Activated T-cell treated with anti-CD3 and anti-CD28 coated beads, Interleukin-2, amount 50 U/mL, for 24 hours (primary cell): ENCODE results near the gene ATP8A1.

ENCODE experiments used
- DNase-seq: peaks from one replicate; pipeline ENCODE4 v3.0.0-alpha.2; 2020
- H3K27ac Mint-ChIP-seq: 2 replicates; pipeline ENCODE4 v1.8.0; 2020; ENCODE audit warnings: mild to moderate bottlenecking, mixed read lengths
- H3K27me3 Mint-ChIP-seq: 2 replicates; pipeline ENCODE4 v1.8.0; 2020; ENCODE audit warnings: mixed read lengths
- H3K36me3 Mint-ChIP-seq: 2 replicates; pipeline ENCODE4 v1.8.0; 2020; ENCODE audit warnings: low read depth, mixed read lengths
- H3K4me1 Mint-ChIP-seq: 2 replicates; pipeline ENCODE4 v1.8.0; 2020; ENCODE audit warnings: low read depth, mixed read lengths
- H3K4me3 Mint-ChIP-seq: 2 replicates; pipeline ENCODE4 v1.8.0; 2020; ENCODE audit warnings: mild to moderate bottlenecking, moderate library complexity, mixed read lengths
- H3K9me3 Mint-ChIP-seq: 2 replicates; pipeline ENCODE4 v1.8.0; 2020; ENCODE audit warnings: mixed read lengths

The ATP8A1 gene

GRCh38 chr4:42594888-42595287 is 62.0 kb downstream of the ATP8A1 start:
- H3K36me3 Mint-ChIP-seq: peaks cover 45% of the 10 kb centered on the region
- H3K9me3 Mint-ChIP-seq: no peaks in the 10 kb centered on the region
- peaks cover 4% of the 10 kb centered on the region for H3K4me1 Mint-ChIP-seq

GRCh38 chr4:42588909-42589308 is 68.0 kb downstream of the ATP8A1 start:
- H3K4me1 Mint-ChIP-seq: peaks cover 4% of the 10 kb centered on the region
- H3K27ac Mint-ChIP-seq: no peak overlapping the region
- peaks cover 45% of the 10 kb centered on the region for H3K36me3 Mint-ChIP-seq
- H3K4me3 Mint-ChIP-seq: no peak overlapping the region
- no peaks in the 10 kb centered on the region for H3K9me3 Mint-ChIP-seq
- no peaks in the 10 kb centered on the region for H3K27me3 Mint-ChIP-seq
- DNase-seq: no peak

More at GRCh38 chr4:42594888-42595287, 62.0 kb downstream of the ATP8A1 start:
- DNase-seq: no peak
- no peak overlapping the region for H3K27ac Mint-ChIP-seq
- H3K27me3 Mint-ChIP-seq: no peaks in the 10 kb centered on the region
- H3K4me3 Mint-ChIP-seq: no peak overlapping the region

GRCh38 chr4:42586775-42587174 is 70.1 kb downstream of the ATP8A1 start:
- Mint-ChIP-seq H3K4me1 (peaks cover 4% of the 10 kb centered on the region), H3K9me3 (no peaks in the 10 kb centered on the region), H3K4me3 (no peak overlapping the region), H3K27me3 (no peaks in the 10 kb centered on the region), H3K27ac (no peak overlapping the region), H3K36me3 (peaks cover 60% of the 10 kb centered on the region)
- no peak for DNase-seq

- peaks cover 77% of the 10 kb centered on the region for H3K36me3 Mint-ChIP-seq
- H3K27me3 Mint-ChIP-seq: no peaks in the 10 kb centered on the region
- H3K27ac Mint-ChIP-seq: peak overlapping the region; percentile 86
- no peaks in the 10 kb centered on the region for H3K9me3 Mint-ChIP-seq
- H3K4me3 Mint-ChIP-seq: no peak overlapping the region
- H3K4me1 Mint-ChIP-seq: peaks cover 14% of the 10 kb centered on the region
- DNase-seq: no peak
Measured at GRCh38 chr4:42579903-42580302, 77.0 kb downstream of the ATP8A1 start.

GRCh38 chr4:42578187-42578586 is 78.7 kb downstream of the ATP8A1 start:
- Mint-ChIP-seq H3K4me1 (peaks cover 14% of the 10 kb centered on the region), H3K27ac (no peak overlapping the region)

DNA sequence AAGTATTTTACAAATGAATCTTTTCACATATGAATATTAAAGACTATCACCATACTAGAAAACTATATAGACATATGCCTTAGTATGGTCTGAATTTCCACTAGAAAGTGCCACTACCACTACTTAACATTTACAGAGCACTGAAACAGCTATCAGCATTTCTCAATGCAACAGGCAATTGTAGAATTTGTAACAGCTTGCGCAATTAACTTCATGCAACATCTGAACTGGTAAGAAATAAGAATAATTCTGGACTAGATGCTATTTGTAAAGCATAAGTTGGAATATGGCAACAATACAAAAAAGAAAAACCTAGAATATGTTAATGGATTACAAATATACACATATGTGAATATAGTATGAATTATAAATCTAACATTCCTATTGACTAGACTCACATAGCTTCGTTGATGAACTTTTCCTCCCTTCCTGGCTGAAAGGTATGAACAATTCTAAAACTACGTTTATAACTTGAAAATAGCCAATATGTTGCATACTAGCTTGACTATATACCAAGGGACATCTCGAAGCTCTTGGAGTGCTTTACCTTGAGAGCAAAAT is 82.0 kb downstream of the ATP8A1 start:
- Mint-ChIP-seq H3K4me1 (peaks cover 7% of the 10 kb centered on the region), H3K36me3 (peaks cover 63% of the 10 kb centered on the region), H3K27me3 (no peaks in the 10 kb centered on the region), H3K27ac (no peak overlapping the region), H3K9me3 (no peaks in the 10 kb centered on the region), H3K4me3 (no peak overlapping the region)
- DNase-seq: no peak

More at GRCh38 chr4:42578187-42578586, 78.7 kb downstream of the ATP8A1 start:
- Mint-ChIP-seq H3K27me3 (no peaks in the 10 kb centered on the region), H3K9me3 (no peaks in the 10 kb centered on the region), H3K36me3 (peaks cover 75% of the 10 kb centered on the region), H3K4me3 (no peak overlapping the region)
- no peak for DNase-seq

GRCh38 chr4:42573249-42573648 is 83.7 kb downstream of the ATP8A1 start:
- no peaks in the 10 kb centered on the region for H3K27me3 Mint-ChIP-seq
- H3K4me3 Mint-ChIP-seq: no peak overlapping the region
- no peak for DNase-seq
- peaks cover 59% of the 10 kb centered on the region for H3K36me3 Mint-ChIP-seq
- peak overlapping the region; percentile 65 for H3K27ac Mint-ChIP-seq
- no peaks in the 10 kb centered on the region for H3K9me3 Mint-ChIP-seq
- peaks cover 4% of the 10 kb centered on the region for H3K4me1 Mint-ChIP-seq

- peaks cover 49% of the 10 kb centered on the region for H3K36me3 Mint-ChIP-seq
- H3K4me3 Mint-ChIP-seq: no peak overlapping the region
- peaks cover 2% of the 10 kb centered on the region for H3K4me1 Mint-ChIP-seq
- H3K27me3 Mint-ChIP-seq: no peaks in the 10 kb centered on the region
- no peaks in the 10 kb centered on the region for H3K9me3 Mint-ChIP-seq
- DNase-seq: no peak
- H3K27ac Mint-ChIP-seq: peak overlapping the region; percentile 22
Measured at GRCh38 chr4:42570221-42570620, 86.7 kb downstream of the ATP8A1 start.

DNA sequence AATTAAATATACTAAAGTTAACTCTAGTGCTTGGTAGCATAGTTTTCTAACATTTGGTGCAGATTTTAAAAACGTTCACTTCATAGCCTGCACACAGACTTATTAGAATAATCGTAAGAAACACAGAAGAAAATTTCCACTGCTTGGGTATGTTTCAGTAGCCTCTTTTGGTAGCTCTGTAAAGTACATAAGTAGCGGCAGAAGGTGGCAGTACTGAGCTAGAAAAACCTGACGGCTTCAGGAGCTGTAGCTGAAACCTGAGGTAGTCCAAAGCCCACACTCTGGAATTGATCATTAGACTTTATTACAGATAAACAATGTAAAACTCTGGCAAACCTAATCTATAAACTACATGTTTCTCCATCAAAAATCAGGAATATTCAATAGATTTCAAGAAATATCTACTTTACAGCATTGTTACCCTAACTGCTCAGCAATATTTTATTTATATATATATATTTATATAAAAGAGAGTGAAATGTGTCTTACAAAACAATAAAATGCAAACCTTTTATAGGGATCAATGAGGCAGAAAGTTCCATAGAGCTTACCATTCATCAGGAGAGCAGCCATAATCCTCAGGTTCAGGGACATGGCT is 88.2 kb downstream of the ATP8A1 start:
- Mint-ChIP-seq H3K9me3 (no peaks in the 10 kb centered on the region), H3K27ac (no peak overlapping the region), H3K4me3 (no peak overlapping the region), H3K4me1 (peaks cover 2% of the 10 kb centered on the region), H3K36me3 (peaks cover 46% of the 10 kb centered on the region), H3K27me3 (no peaks in the 10 kb centered on the region)
- DNase-seq: peak; percentile 41

DNA sequence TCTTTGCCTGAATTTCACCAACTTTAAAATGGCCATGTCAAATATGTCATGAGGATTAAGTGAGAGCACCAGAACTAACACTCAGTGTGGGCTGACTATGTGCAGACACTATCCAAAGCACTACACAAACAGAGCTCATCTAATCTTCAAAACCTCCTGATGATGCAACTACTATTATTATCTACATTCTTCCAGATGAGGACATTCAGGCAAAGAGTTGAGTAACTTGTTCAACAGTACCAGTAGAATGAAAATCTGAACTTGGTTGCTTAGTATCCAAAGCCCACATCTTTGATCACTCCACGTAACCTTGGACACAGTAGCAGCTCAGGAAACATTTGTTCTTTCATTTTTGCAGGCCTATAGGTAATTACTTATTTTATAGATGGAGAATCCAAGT is 90.1 kb downstream of the ATP8A1 start:
- H3K4me1 Mint-ChIP-seq: peaks cover 2% of the 10 kb centered on the region
- H3K4me3 Mint-ChIP-seq: no peak overlapping the region
- DNase-seq: no peak
- H3K27ac Mint-ChIP-seq: no peak overlapping the region
- H3K36me3 Mint-ChIP-seq: peaks cover 50% of the 10 kb centered on the region
- no peaks in the 10 kb centered on the region for H3K27me3 Mint-ChIP-seq
- H3K9me3 Mint-ChIP-seq: no peaks in the 10 kb centered on the region

- no peak for DNase-seq
- Mint-ChIP-seq H3K4me3 (no peak overlapping the region), H3K9me3 (no peaks in the 10 kb centered on the region), H3K36me3 (peaks cover 51% of the 10 kb centered on the region), H3K4me1 (no peaks in the 10 kb centered on the region), H3K27me3 (no peaks in the 10 kb centered on the region), H3K27ac (no peak overlapping the region)
Measured at GRCh38 chr4:42562016-42562415, 94.9 kb downstream of the ATP8A1 start.

GRCh38 chr4:42561031-42561430 is 95.9 kb downstream of the ATP8A1 start:
- Mint-ChIP-seq H3K27me3 (no peaks in the 10 kb centered on the region), H3K4me1 (no peaks in the 10 kb centered on the region), H3K27ac (no peak overlapping the region), H3K36me3 (peaks cover 50% of the 10 kb centered on the region), H3K4me3 (no peak overlapping the region), H3K9me3 (no peaks in the 10 kb centered on the region)
- DNase-seq: no peak

GRCh38 chr4:42560467-42560861 is 96.4 kb downstream of the ATP8A1 start:
- Mint-ChIP-seq H3K4me1 (no peaks in the 10 kb centered on the region), H3K27me3 (no peaks in the 10 kb centered on the region), H3K27ac (no peak overlapping the region), H3K4me3 (no peak overlapping the region), H3K36me3 (peaks cover 53% of the 10 kb centered on the region), H3K9me3 (no peaks in the 10 kb centered on the region)
- no peak for DNase-seq

GRCh38 chr4:42558156-42558555 is 98.7 kb downstream of the ATP8A1 start:
- no peak overlapping the region for H3K27ac Mint-ChIP-seq
- H3K27me3 Mint-ChIP-seq: no peaks in the 10 kb centered on the region
- no peaks in the 10 kb centered on the region for H3K9me3 Mint-ChIP-seq
- no peak overlapping the region for H3K4me3 Mint-ChIP-seq
- no peaks in the 10 kb centered on the region for H3K4me1 Mint-ChIP-seq
- H3K36me3 Mint-ChIP-seq: peaks cover 57% of the 10 kb centered on the region
- no peak for DNase-seq

GRCh38 chr4:42555828-42556227 is 101.1 kb downstream of the ATP8A1 start:
- Mint-ChIP-seq H3K4me3 (no peak overlapping the region), H3K4me1 (no peaks in the 10 kb centered on the region), H3K36me3 (peaks cover 58% of the 10 kb centered on the region), H3K27me3 (no peaks in the 10 kb centered on the region), H3K27ac (no peak overlapping the region), H3K9me3 (no peaks in the 10 kb centered on the region)
- DNase-seq: no peak
